SIG-M5 treated with dmso at 0.1 percent for 504 hours (cell line): ENCODE results near the gene TYMS.
"Not testable (repeated sequence)": the region's sequence is repeated elsewhere in the genome, so short reads cannot be mapped to it uniquely, and the experiment has no call there.

ENCODE experiments used
- DNase-seq: peaks from one replicate; lab custom pipeline; 2025; ENCODE audit not compliant: unreplicated experiment; lab: John Stamatoyannopoulos, UW

Gene TYMS

GRCh38 chr18:676736-677135, 19.3 kb downstream of the TYMS start:
- no peak for DNase-seq

- no peak for DNase-seq
These were observed 19.7 kb downstream of the TYMS start for GRCh38 chr18:677145-677544.

GRCh38 chr18:677951-678381, 20.5 kb downstream of the TYMS start:
- no peak for DNase-seq

GRCh38 chr18:678482-679182, 21.2 kb downstream of the TYMS start:
- DNase-seq: no peak

GRCh38 chr18:679516-679915, 22.1 kb downstream of the TYMS start:
- DNase-seq: no peak

GRCh38 chr18:680392-680791, 22.9 kb downstream of the TYMS start:
- no peak for DNase-seq

- no peak for DNase-seq
These were observed 24.5 kb downstream of the TYMS start for GRCh38 chr18:681985-682384.

- DNase-seq: not testable (repeated sequence)
These were observed 25.0 kb downstream of the TYMS start for GRCh38 chr18:682416-682815.

- no peak for DNase-seq
These were observed 25.4 kb downstream of the TYMS start for GRCh38 chr18:682833-683232.

GRCh38 chr18:683531-683930, 26.1 kb downstream of the TYMS start:
- no peak for DNase-seq

- no peak for DNase-seq
These were observed 28.0 kb downstream of the TYMS start for GRCh38 chr18:685438-685837.

- no peak for DNase-seq
These were observed 29.1 kb downstream of the TYMS start for GRCh38 chr18:686339-687111.

GRCh38 chr18:688323-688722, 30.9 kb downstream of the TYMS start:
- no peak for DNase-seq

- DNase-seq: no peak
These were observed 35.4 kb downstream of the TYMS start for GRCh38 chr18:692824-693223.

- DNase-seq: no peak
These were observed 36.2 kb downstream of the TYMS start for GRCh38 chr18:693466-694187.

- no peak for DNase-seq
These were observed 39.6 kb downstream of the TYMS start for GRCh38 chr18:697012-697411.

- no peak for DNase-seq
These were observed 40.3 kb downstream of the TYMS start for GRCh38 chr18:697800-698199.

GRCh38 chr18:703213-703967, 45.9 kb downstream of the TYMS start:
- DNase-seq: no peak

GRCh38 chr18:706405-706804, 49.0 kb downstream of the TYMS start:
- DNase-seq: no peak

- no peak for DNase-seq
These were observed 50.6 kb downstream of the TYMS start for GRCh38 chr18:708096-708495.

- DNase-seq: no peak
These were observed 52.3 kb downstream of the TYMS start for GRCh38 chr18:709771-710170.
